ENCODE data around the gene MREG.

GRCh38 chr2:216018709-216019108, 5.4 kb upstream of the MREG start:
- TF ChIP-seq CTCF (IDR thresholded peaks at IDR 0.05) (no peak), POLR2A (IDR thresholded peaks at IDR 0.05) (no peak)

Data from testis (tissue), 2 donors.